GM18868 (cell line): Measurements from ENCODE around the gene MLLT3.
A peak's percentile ranks its signal among the peaks of the same experiment; 100 is the strongest.
"Not testable (repeated sequence)": the region's sequence is repeated elsewhere in the genome, so short reads cannot be mapped to it uniquely, and the experiment has no call there.

Experiments used
- ATAC-seq: cut with Tn5 transposase; IDR thresholded peaks from one replicate; pipeline ENCODE4 v1.9.1; 2021; ENCODE audit warnings: mild to moderate bottlenecking, moderate library complexity; ENCODE audit not compliant: unreplicated experiment

The MLLT3 gene

GRCh38 chr9:20599195-20599594, 23.1 kb downstream of the MLLT3 start:
- no peak for ATAC-seq

GRCh38 chr9:20598367-20598766, 23.9 kb downstream of the MLLT3 start:
- ATAC-seq, result no peak

GRCh38 chr9:20597862-20598261, 24.4 kb downstream of the MLLT3 start:
- ATAC-seq, result no peak

- no peak for ATAC-seq
Measured at GRCh38 chr9:20594608-20595007, 27.7 kb downstream of the MLLT3 start.

GRCh38 chr9:20593537-20593936, 28.8 kb downstream of the MLLT3 start:
- no peak for ATAC-seq

- ATAC-seq, result no peak
Measured at GRCh38 chr9:20593105-20593504, 29.2 kb downstream of the MLLT3 start.

GRCh38 chr9:20592673-20593072, 29.6 kb downstream of the MLLT3 start:
- ATAC-seq, result no peak

- no peak for ATAC-seq
Measured at GRCh38 chr9:20591223-20591622, 31.1 kb downstream of the MLLT3 start.

GRCh38 chr9:20584968-20585643, 37.2 kb downstream of the MLLT3 start:
- no peak for ATAC-seq

GRCh38 chr9:20583088-20583487, 39.2 kb downstream of the MLLT3 start:
- not testable (repeated sequence) for ATAC-seq

- ATAC-seq, result peak; percentile 84
Measured at GRCh38 chr9:20582150-20582549, 40.1 kb downstream of the MLLT3 start.

- no peak for ATAC-seq
Measured at GRCh38 chr9:20580673-20581072, 41.6 kb downstream of the MLLT3 start.

- peak; percentile 43 for ATAC-seq
Measured at GRCh38 chr9:20579524-20580314, 42.6 kb downstream of the MLLT3 start.

- no peak for ATAC-seq
Measured at GRCh38 chr9:20573023-20573422, 49.3 kb downstream of the MLLT3 start.

- ATAC-seq, result peak; percentile 92
Measured at GRCh38 chr9:20570756-20571155, 51.5 kb downstream of the MLLT3 start.

- no peak for ATAC-seq
Measured at GRCh38 chr9:20570087-20570486, 52.2 kb downstream of the MLLT3 start.

- no peak for ATAC-seq
Measured at GRCh38 chr9:20569525-20569924, 52.8 kb downstream of the MLLT3 start.

GRCh38 chr9:20568400-20568799, 53.9 kb downstream of the MLLT3 start:
- ATAC-seq, result no peak

GRCh38 chr9:20566401-20566800, 55.9 kb downstream of the MLLT3 start:
- ATAC-seq, result no peak

GRCh38 chr9:20564650-20565049, 57.6 kb downstream of the MLLT3 start:
- no peak for ATAC-seq

GRCh38 chr9:20563917-20564316, 58.4 kb downstream of the MLLT3 start:
- ATAC-seq, result no peak

GRCh38 chr9:20562051-20562450, 60.2 kb downstream of the MLLT3 start:
- ATAC-seq, result no peak
